SK-N-SH treated with all-trans-retinoic acid at 6 μM for 48 hours (cell line): ENCODE results near the gene PTPRCAP.

Experiments
- ATAC-seq: fragments of 200-7000 bp; cut with Tn5 transposase; 3 replicates; pipeline ENCODE4 v1.9.1; 2020; ENCODE audit warnings: mild to moderate bottlenecking, moderate library complexity
- ARNTL ChIP-seq: fragments of 450-650 bp; formaldehyde crosslinking; IDR thresholded peaks from 2 replicates; pipeline ENCODE4 v1.5.0; 2020; ENCODE audit warnings: low read depth, mild to moderate bottlenecking, moderate library complexity, borderline replicate concordance
- BACH2 ChIP-seq: fragments of 250-450 bp; sonication (Bioruptor Pico); IDR thresholded peaks from 2 replicates; pipeline ENCODE4 v1.9.0; 2021; ENCODE audit warnings: mild to moderate bottlenecking, borderline replicate concordance
- CREB5 ChIP-seq: fragments of 250-450 bp; sonication (Bioruptor Pico); IDR thresholded peaks from 2 replicates; pipeline ENCODE4 v1.5.1; 2020; ENCODE audit warnings: low read depth, mild to moderate bottlenecking, moderate library complexity
- CSDC2 ChIP-seq: fragments of 250-450 bp; sonication (Bioruptor Pico); IDR thresholded peaks from 2 replicates; pipeline ENCODE4 v1.5.0; 2020; ENCODE audit warnings: mild to moderate bottlenecking, moderate library complexity
- CSRNP3 ChIP-seq: fragments of 250-450 bp; sonication (Bioruptor Pico); IDR thresholded peaks from 2 replicates; pipeline ENCODE4 v1.5.1; 2021; ENCODE audit warnings: mild to moderate bottlenecking, moderate library complexity
- ESRRG ChIP-seq: fragments of 250-450 bp; sonication (Bioruptor Pico); IDR thresholded peaks from 2 replicates; pipeline ENCODE4 v1.6.1; 2021; ENCODE audit warnings: mild to moderate bottlenecking
- PATZ1 ChIP-seq: fragments of 250-450 bp; sonication (Bioruptor Pico); IDR thresholded peaks from 2 replicates; pipeline ENCODE4 v1.8.0; 2020; ENCODE audit warnings: mild to moderate bottlenecking, moderate library complexity, borderline replicate concordance
- POU6F1 ChIP-seq: fragments of 250-450 bp; sonication (Bioruptor Pico); IDR thresholded peaks from 2 replicates; pipeline ENCODE4 v1.8.0; 2021; ENCODE audit warnings: low read depth, mild to moderate bottlenecking, moderate library complexity, borderline replicate concordance
- PPARA ChIP-seq: fragments of 250-450 bp; sonication (Bioruptor Pico); IDR thresholded peaks from 2 replicates; pipeline ENCODE4 v1.5.0; 2020; ENCODE audit warnings: mild to moderate bottlenecking, borderline replicate concordance
- RARB ChIP-seq: fragments of 250-450 bp; sonication (Bioruptor Pico); IDR thresholded peaks from 2 replicates; pipeline ENCODE4 v1.8.0; 2021; ENCODE audit warnings: mild to moderate bottlenecking, moderate library complexity
- TCF4 ChIP-seq: fragments of 250-450 bp; sonication (Bioruptor Pico); IDR thresholded peaks from 2 replicates; pipeline ENCODE4 v1.8.0; 2021; ENCODE audit warnings: mild to moderate bottlenecking, moderate library complexity, borderline replicate concordance
- TOX ChIP-seq: fragments of 250-450 bp; sonication (Bioruptor Pico); IDR thresholded peaks from 2 replicates; pipeline ENCODE4 v1.8.0; 2021; ENCODE audit warnings: mild to moderate bottlenecking, moderate library complexity, borderline replicate concordance
- TSHZ2 ChIP-seq: fragments of 250-450 bp; sonication (Bioruptor Pico); IDR thresholded peaks from 2 replicates; pipeline ENCODE4 v1.5.0; 2020; ENCODE audit warnings: mild to moderate bottlenecking, moderate library complexity
- ZC3H10 ChIP-seq: fragments of 250-450 bp; sonication (Bioruptor Pico); IDR thresholded peaks from 2 replicates; pipeline ENCODE4 v1.5.1; 2021; ENCODE audit warnings: mild to moderate bottlenecking, moderate library complexity
- ZFP3 ChIP-seq: fragments of 250-450 bp; sonication (Bioruptor Pico); IDR thresholded peaks from 2 replicates; pipeline ENCODE4 v1.5.0; 2020; ENCODE audit warnings: mild to moderate bottlenecking, moderate library complexity
- ZFP30 ChIP-seq: fragments of 450-650 bp; formaldehyde crosslinking; IDR thresholded peaks from 2 replicates; pipeline ENCODE4 v1.5.0; 2022; ENCODE audit warnings: mild to moderate bottlenecking, moderate library complexity
- ZNF565 ChIP-seq: fragments of 450-650 bp; formaldehyde crosslinking; conservative IDR thresholded peaks from 2 replicates; pipeline ENCODE4 v1.5.0; 2020; ENCODE audit warnings: low read depth, mild to moderate bottlenecking, moderate library complexity
- ZNF8 ChIP-seq: fragments of 450-650 bp; formaldehyde crosslinking; IDR thresholded peaks from 2 replicates; pipeline ENCODE4 v1.5.0; 2020; ENCODE audit warnings: mild to moderate bottlenecking, moderate library complexity

Gene PTPRCAP

GRCh38 chr11:67410369-67410831 lies 27.1 kb downstream of the PTPRCAP start:
- no peak for TF ChIP-seq CSRNP3 (CRISPR knock-in tag)
- no peak for TF ChIP-seq PATZ1 (CRISPR knock-in tag)
- TF ChIP-seq ARNTL: no peak
- TF ChIP-seq CSDC2 (CRISPR knock-in tag): no peak
- TF ChIP-seq TCF4: no peak
- no peak for TF ChIP-seq POU6F1 (CRISPR knock-in tag)
- TF ChIP-seq CREB5 (CRISPR knock-in tag): no peak
- TF ChIP-seq BACH2 (CRISPR knock-in tag): no peak
- TF ChIP-seq ZNF565: no peak
- no peak for TF ChIP-seq RARB
- TF ChIP-seq TOX (CRISPR knock-in tag): no peak
- no peak for ATAC-seq

GRCh38 chr11:67409781-67410368 lies 27.6 kb downstream of the PTPRCAP start:
- ATAC-seq: no peak
- TF ChIP-seq ZC3H10 (CRISPR knock-in tag): no peak
- no peak for TF ChIP-seq PATZ1 (CRISPR knock-in tag)
- TF ChIP-seq POU6F1 (CRISPR knock-in tag): no peak
- no peak for TF ChIP-seq TCF4
- TF ChIP-seq ZFP3 (CRISPR knock-in tag): no peak
- no peak for TF ChIP-seq TOX (CRISPR knock-in tag)
- no peak for TF ChIP-seq CREB5 (CRISPR knock-in tag)
- no peak for TF ChIP-seq CSDC2 (CRISPR knock-in tag)
- TF ChIP-seq PPARA (CRISPR knock-in tag): no peak
- no peak for TF ChIP-seq RARB
- TF ChIP-seq ZNF8 (CRISPR knock-in tag): no peak
- TF ChIP-seq CSRNP3 (CRISPR knock-in tag): no peak
- no peak for TF ChIP-seq ARNTL
- no peak for TF ChIP-seq ESRRG (CRISPR knock-in tag)
- no peak for TF ChIP-seq TSHZ2 (CRISPR knock-in tag)
- no peak for TF ChIP-seq ZFP30 (CRISPR knock-in tag)
- TF ChIP-seq BACH2 (CRISPR knock-in tag): no peak
- TF ChIP-seq, all 23 proteins: peak for 0
